Loucy (cell line): Measurements from ENCODE around the gene IL37.

Experiments used
- H2AFZ ChIP-seq: fragments of 200-600 bp; sonication (generic); 2 replicates; pipeline ENCODE4 v1.6.0; 2016; ENCODE audit warnings: antibody characterized with exemption, mild to moderate bottlenecking, low read length, moderate library complexity
- H3F3A ChIP-seq: fragments of 200-600 bp; 2 replicates; pipeline ENCODE4 v1.6.0; 2016; ENCODE audit warnings: antibody characterized with exemption, low read depth, mild to moderate bottlenecking
- H3K27me3 ChIP-seq: fragments of 200-600 bp; sonication (generic); 2 replicates; pipeline ENCODE4 v1.6.1; 2014; ENCODE audit warnings: low read length, mild to moderate bottlenecking; ENCODE audit not compliant: insufficient read depth, poor library complexity, severe bottlenecking
- H3K36me3 ChIP-seq: fragments of 200-600 bp; sonication (generic); 2 replicates; pipeline ENCODE4 v1.6.1; 2016; ENCODE audit warnings: low read length; ENCODE audit not compliant: insufficient read depth
- H3K4me1 ChIP-seq: fragments of 200-600 bp; sonication (generic); 2 replicates; pipeline ENCODE4 v1.5.1; 2014; ENCODE audit warnings: low read length, mild to moderate bottlenecking; ENCODE audit not compliant: insufficient read depth, poor library complexity, severe bottlenecking
- H3K4me2 ChIP-seq: fragments of 200-600 bp; sonication (generic); 2 replicates; pipeline ENCODE4 v1.6.0; 2014; ENCODE audit warnings: antibody characterized with exemption, low read length, low read depth, mild to moderate bottlenecking; ENCODE audit not compliant: poor library complexity, severe bottlenecking
- H3K4me3 ChIP-seq: fragments of 200-600 bp; sonication (generic); 2 replicates; pipeline ENCODE4 v1.5.1; 2014; ENCODE audit warnings: low read length, mild to moderate bottlenecking, mixed read lengths; ENCODE audit not compliant: poor library complexity, severe bottlenecking
- H3K79me2 ChIP-seq: fragments of 200-600 bp; sonication (generic); 2 replicates; pipeline ENCODE4 v1.6.1; 2014; ENCODE audit warnings: low read length; ENCODE audit not compliant: insufficient read depth
- H3K9ac ChIP-seq: fragments of 200-600 bp; sonication (generic); 2 replicates; pipeline ENCODE4 v1.6.0; 2014; ENCODE audit warnings: mild to moderate bottlenecking, low read depth, low read length, moderate library complexity; ENCODE audit not compliant: poor library complexity, severe bottlenecking
- H3K9me2 ChIP-seq: fragments of 200-600 bp; sonication (generic); replicated peaks from 2 replicates; pipeline ENCODE4 v1.6.1; 2016; ENCODE audit warnings: low read depth, low read length, mixed read lengths
- H3K9me3 ChIP-seq: fragments of 200-600 bp; sonication (generic); 2 replicates; pipeline ENCODE4 v1.6.1; 2014; ENCODE audit warnings: mild to moderate bottlenecking, antibody characterized with exemption, low read length, low read depth; ENCODE audit not compliant: insufficient read depth
- H4K20me1 ChIP-seq: fragments of 200-600 bp; sonication (generic); 2 replicates; pipeline ENCODE4 v1.6.0; 2014; ENCODE audit warnings: antibody characterized with exemption, low read length, mild to moderate bottlenecking; ENCODE audit not compliant: insufficient read depth, poor library complexity, severe bottlenecking
- EZH2phosphoT487 ChIP-seq: fragments of 200-600 bp; IDR thresholded peaks from 2 replicates; pipeline ENCODE4 v1.6.1; 2018; ENCODE audit warnings: antibody characterized with exemption, mild to moderate bottlenecking, moderate library complexity, borderline replicate concordance
- TF ChIP-seq, protein P1 (sequence below): fragments of 200-600 bp; sonication (generic); conservative IDR thresholded peaks from 2 replicates; pipeline ENCODE4 v1.5.1; 2014; ENCODE audit warnings: mild to moderate bottlenecking, antibody characterized with exemption, low read length

IL37 gene

DNA sequence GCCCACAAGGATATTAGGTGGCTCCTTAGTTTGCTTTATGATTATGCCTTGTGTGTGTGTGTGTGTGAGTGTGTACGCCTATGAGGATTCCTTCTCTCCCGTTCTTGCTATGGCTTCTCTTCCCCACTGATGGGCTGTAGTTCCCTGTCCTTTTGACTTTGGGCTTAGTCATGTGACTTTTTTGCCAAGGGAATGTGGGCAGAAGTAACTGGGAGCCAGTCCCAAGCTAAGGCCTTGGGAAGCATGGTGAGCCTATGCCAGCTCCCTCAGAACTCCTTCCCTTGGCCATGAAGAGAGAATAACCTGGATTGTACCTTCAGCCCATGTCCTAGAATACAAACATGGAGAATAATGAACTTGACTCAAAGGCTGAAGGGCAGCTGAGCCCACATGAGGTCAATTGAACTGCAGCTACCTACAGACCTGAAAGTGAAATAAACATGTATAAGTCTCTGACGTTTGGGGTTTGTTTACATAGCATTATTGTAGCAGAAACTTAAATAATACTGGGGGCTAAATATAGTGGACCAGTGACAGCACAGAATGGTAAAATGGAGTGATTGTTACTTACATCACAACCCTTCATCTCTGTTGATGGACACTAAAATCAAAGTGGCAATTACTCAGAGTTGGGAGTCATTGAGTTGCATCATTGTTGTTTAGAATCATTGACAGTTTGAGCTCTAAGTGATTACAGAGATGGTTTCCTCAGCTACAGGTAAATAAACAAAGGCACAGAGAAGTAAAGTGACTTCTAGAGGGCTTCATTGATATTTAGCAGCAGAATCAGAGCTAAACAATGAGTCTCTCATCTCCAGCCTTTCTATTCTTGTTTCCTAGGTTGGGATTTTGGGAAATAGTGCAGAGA is 51.6 kb downstream of the IL37 start:
- Histone ChIP-seq H3K27me3 (peaks cover 36% of the 10 kb centered on the region), H4K20me1 (no peaks in the 10 kb centered on the region), H2AFZ (no peak overlapping the region), H3K9me3 (no peaks in the 10 kb centered on the region), H3K36me3 (no peaks in the 10 kb centered on the region), H3K4me1 (no peaks in the 10 kb centered on the region), H3K9ac (no peak overlapping the region), H3K9me2 (no peaks in the 10 kb centered on the region), H3K4me3 (no peak overlapping the region), H3K4me2 (no peak overlapping the region), H3F3A (no peaks in the 10 kb centered on the region), H3K79me2 (no peaks in the 10 kb centered on the region)
- TF ChIP-seq, protein P1, sequence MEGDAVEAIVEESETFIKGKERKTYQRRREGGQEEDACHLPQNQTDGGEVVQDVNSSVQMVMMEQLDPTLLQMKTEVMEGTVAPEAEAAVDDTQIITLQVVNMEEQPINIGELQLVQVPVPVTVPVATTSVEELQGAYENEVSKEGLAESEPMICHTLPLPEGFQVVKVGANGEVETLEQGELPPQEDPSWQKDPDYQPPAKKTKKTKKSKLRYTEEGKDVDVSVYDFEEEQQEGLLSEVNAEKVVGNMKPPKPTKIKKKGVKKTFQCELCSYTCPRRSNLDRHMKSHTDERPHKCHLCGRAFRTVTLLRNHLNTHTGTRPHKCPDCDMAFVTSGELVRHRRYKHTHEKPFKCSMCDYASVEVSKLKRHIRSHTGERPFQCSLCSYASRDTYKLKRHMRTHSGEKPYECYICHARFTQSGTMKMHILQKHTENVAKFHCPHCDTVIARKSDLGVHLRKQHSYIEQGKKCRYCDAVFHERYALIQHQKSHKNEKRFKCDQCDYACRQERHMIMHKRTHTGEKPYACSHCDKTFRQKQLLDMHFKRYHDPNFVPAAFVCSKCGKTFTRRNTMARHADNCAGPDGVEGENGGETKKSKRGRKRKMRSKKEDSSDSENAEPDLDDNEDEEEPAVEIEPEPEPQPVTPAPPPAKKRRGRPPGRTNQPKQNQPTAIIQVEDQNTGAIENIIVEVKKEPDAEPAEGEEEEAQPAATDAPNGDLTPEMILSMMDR, result no peak
- TF ChIP-seq EZH2phosphoT487, result no peak

DNA sequence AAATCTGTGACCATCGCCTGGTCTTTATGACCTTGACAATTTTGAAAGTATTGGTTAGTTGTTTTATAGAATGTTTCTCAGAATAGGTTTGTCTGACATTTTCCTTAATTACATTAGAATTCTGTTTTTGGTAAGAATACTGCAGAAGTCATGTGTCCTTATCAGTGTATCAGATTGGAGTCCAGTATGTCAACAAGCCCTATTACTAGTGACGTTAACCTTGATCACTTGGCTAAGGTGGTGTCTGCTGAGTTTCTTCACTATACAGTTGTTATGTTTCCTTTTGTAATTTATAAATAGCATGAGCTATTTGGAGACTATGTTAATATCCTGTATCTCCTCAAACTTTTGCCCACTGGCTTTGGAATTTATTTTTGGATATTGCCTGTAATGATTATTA is 56.1 kb downstream of the IL37 start:
- H3K9me3 ChIP-seq, result no peaks in the 10 kb centered on the region
- peaks cover 7% of the 10 kb centered on the region for H3K4me1 ChIP-seq
- no peak overlapping the region for H3K4me3 ChIP-seq
- H3K9me2 ChIP-seq, result no peaks in the 10 kb centered on the region
- H3F3A ChIP-seq, result no peaks in the 10 kb centered on the region
- H3K9ac ChIP-seq, result no peak overlapping the region
- H3K36me3 ChIP-seq, result no peaks in the 10 kb centered on the region
- no peaks in the 10 kb centered on the region for H3K79me2 ChIP-seq
- H4K20me1 ChIP-seq, result no peaks in the 10 kb centered on the region
- TF ChIP-seq, protein P1, result no peak
- TF ChIP-seq EZH2phosphoT487, result no peak
- H2AFZ ChIP-seq, result no peak overlapping the region
- no peak overlapping the region for H3K4me2 ChIP-seq
- H3K27me3 ChIP-seq, result peaks cover 62% of the 10 kb centered on the region
